Activated CD4-positive, CD25-positive, alpha-beta regulatory T cell treated with anti-CD3 and anti-CD28 coated beads, Interleukin-2, amount 50 U/mL, for 72 hours (primary cell): ENCODE results near the gene TFF2.

Source experiments
- DNase-seq: peaks from one replicate; pipeline ENCODE4 v3.0.0; 2021

Gene TFF2

DNA sequence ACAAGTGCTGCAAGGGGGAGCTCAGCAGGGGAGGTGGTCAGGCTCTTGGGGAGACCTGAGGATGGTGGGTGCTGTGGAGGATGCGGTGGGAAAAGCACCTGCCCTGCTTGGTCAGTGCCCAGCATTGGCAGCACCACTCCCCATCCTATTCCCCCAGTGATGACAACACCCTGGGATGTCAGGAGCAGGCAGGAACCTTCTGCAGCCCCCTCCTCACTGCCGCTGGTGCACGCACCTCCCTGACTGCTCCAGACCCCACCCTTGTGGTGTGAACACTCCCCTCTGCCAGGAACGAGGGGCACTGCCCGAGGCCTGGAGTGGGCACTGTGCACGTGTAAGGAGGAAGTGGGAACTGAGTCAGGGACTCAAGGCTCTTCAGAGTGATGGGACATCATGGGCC is 32.5 kb upstream of the TFF2 start:
- DNase-seq = no peak

DNA sequence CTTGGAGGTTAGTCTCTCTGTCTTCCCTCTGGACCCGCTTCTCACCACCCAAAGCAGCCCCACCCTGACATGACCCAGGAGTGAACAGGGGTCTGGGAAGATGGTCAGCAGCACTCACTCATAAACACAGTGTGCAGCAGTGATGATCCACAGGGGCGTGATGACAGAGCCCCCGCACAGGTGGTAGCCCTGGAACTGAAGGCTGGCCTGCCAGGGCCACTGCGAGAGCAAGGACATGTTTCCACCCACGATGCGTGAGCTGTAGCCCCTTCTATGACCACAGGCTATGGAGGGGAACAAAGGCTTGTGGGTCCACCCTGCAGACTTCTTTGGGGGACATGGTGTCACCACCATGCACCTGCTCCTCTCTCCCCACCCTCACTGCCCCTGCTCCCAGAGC is 32.1 kb upstream of the TFF2 start:
- DNase-seq = no peak

DNA sequence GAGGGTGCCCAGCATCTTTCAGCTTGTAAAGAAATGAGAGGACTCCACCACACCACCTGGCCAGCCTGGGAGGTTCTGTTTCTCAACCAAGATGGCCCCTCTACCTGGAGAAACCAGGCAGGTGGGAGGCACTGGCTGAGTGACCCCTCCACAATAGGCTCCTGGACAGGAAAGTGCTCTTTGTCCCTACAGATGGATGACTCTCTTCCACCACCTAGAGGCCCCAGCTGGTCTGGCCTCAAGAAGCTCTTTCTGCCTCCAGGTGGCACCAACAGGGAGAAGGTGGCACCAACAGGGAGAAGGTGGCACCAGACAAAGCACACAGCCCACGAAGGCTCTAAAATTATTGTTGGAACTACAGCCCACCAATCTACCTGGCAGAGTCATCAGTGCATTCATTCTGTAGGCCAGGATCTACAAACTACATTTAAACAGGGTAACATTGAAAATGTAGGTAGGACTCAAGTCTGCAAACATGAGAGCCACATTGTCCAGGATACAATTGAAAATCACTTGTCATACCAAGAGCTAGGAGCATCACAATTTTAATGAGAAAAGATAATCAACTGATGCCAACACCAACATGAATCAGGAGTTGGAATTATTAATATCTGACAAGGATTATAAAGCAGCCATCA is 30.7 kb upstream of the TFF2 start:
- no peak for DNase-seq

DNA sequence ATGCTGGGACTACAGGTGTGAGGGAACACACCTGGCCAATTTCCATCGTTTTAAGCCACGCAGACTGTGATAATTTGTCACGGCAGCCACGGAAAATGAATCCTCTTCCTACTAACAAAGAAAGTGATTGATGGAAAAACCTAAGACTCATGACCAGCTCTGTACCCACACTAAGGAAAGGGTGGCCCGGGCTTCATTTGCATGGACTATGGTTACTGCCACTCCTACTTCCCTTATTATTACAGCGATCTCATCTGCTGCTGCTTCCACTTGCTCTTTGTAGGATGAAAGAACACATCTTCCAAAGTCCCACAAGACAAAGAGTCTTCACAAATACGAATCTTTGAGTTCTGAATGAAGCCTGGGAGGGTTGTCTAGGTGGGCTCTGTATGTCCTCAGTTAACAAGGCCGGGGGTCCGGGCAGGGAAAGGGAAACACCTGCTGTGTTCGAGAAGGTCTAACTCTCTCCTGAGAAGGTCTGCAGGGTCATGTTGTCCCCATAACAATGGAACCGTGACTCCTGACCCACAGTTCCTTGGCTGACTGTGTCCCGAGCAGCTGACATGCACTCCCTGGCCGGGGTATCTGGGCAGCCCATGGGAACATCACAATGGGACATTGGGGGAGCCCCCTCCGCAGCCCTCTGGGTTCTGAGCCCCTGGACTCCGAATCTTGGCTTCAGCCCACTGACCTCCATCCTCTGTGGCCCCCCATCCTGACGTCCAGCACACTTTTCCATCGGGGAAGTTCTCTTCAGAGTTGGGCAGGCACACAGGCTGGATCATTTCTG is 28.8 kb upstream of the TFF2 start:
- DNase-seq = no peak

DNA sequence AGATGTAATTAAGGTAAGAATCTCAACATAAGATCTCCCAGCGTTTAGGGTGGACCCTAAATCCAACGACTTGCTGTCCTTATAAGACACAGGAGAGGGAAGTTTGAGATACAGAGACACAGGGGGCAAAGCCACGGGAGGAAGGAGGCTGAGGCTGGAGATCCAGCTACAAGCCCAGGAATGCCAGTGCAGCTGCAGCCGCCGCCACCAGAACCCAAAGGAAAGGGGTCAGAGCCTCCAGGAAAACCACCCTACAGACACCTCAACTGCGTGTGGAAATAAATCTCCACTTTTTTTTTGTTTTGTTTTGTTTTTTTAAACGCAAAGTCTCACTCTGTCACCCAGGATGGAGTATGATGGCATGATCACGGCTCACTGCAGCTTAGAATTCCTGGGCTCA is 27.6 kb upstream of the TFF2 start:
- DNase-seq = no peak

DNA sequence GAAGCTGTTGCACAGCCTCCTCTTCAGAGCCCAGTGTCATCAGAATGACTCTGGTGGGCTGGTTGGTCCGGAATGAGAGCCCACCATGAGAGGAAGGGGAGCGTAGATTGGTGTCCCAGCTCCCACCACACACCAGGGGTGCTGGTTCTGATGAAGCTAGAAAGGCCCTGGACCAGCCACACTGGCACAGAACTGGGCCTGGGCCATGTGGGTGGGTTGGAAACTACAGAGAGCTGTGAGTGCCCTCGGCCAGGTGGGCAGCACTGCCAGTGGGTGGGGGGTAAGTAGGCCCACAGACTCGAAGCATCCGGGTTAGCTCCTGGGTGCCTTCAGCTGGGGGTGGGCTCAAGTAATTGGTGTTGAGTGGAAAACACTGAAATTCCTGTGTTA is 27.2 kb upstream of the TFF2 start:
- DNase-seq = no peak

DNA sequence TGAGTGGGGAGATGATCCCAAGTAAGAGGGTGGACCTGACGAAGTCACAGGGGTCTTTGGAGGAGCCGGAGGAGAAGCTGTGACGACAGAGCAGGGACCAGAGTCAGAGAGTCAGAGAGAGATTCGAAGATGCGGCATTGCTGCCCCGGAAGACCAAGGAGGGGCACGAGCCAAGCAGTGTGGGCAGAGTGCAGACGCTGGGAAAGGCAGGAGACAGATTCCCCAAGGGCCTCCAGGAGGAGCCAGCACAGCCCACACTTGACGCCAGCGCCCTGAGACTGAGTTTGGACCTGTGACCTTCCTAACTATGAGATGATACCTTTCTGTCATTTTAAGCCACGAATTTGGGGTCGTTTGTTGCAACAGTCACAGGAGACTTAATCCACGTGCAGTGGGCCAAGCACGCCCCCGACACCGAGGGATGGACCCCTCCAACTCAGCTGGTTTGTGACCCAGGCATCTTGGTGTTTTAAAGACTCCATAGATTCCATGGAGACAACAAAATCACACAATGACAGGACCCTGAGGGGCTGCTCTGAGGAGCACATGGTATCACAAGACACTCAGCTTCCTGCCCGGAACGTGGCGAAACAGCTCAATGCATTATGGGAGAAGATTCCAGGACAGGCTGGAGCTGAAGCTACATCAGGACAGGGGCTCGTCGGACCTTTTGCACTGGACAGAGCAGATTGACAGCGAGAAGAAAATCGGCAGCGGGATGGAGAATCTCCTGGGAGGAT is 26.6 kb upstream of the TFF2 start:
- DNase-seq = no peak

DNA sequence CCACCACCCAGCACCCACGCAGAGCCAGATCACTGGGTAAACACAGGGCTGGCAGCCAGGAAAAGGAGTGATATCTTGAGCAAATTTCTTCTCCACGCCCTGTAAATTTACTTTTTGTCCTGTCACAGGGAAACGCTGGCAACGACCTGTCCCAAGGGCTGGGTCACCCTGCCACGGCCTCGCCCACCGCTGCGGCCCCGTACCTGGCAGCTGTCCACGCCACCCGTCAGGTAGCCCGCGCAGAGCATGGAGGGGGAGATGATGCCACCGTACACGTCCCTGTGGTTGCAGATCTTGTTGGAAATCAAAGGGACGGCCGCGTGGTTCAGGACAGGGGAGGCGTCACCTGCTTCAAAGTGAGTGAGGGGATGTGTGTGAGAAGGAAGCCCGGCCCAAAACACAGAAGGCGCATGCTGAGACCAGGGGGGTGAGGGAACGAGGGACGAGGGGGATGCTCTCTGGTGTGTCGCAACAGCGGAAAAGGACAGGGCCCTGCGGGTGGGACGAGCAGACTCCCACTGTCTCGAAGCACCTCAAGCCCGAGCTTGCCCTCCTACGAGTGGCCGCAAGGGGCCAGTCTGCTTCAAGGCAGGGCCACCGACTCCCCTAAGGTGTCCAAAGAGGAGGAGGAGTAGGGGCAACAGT is 25.7 kb upstream of the TFF2 start:
- no peak for DNase-seq

DNA sequence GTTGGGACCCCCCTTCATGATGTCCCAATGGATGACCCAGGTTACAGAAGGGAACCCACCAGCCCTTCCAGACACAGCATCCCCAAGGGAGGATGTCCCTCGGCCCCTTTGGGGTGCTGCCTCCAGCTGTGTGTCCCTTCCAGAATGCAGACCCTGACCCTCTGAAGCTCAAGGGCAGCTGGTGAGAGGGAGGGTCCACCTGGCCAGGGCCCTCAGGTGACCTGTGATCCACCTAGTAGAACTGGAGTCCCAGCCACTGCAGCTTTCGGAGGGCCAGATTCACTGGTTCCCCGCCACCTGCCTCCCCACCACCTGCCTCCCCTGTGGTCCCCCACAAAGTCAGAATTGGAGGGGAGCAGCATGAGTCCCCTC is 25.2 kb upstream of the TFF2 start:
- DNase-seq = no peak

DNA sequence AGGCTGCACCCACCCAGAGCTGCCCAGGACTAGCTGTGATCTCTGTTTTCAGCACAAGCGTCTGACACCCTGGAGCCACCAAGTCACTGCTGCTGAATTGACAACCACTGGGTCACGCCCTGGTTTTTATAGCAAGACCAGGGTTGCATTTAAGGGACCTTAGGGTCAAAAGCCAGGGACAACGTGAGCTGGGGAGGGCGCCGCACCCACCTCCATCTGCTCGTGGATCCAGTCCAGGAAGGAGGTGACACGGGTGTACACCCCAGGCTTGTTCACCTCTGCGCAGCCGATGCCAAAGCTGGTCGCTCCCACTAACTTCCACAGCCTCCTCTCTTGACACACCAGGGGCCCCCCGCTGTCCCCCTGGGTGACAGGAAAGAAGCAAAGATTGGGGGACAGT is 24.7 kb upstream of the TFF2 start:
- no peak for DNase-seq

DNA sequence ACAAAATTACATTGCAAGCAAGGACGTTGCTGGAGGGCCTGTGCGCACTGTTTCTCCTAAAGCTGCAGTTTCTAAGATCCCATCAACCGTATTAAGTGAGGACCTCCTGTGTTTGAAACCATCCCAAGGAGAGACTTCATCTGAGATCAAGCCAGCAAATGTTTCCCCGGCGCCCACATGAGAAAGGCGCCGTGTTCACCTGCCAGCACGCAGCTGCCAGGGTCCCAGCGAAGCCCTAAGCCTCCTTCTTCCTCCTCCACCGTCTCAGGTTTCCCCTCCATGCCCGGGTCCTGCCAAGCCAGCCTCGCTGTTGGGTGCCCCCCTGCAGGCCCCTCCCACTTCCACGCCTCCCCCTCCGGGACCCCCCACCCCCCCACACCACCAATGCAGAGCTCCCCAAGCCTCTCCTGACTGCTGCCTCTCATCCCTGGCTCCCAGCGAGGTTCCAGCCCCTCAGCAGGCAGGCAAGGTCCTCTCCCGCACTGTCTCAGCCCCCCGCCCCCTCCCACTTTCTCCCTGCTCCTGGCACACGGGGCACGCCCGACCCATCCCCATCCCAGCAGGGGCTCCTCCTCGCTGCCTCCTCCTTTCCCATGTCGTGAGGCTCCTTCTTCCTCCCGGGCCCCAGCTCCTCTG is 24.2 kb upstream of the TFF2 start:
- DNase-seq = no peak

DNA sequence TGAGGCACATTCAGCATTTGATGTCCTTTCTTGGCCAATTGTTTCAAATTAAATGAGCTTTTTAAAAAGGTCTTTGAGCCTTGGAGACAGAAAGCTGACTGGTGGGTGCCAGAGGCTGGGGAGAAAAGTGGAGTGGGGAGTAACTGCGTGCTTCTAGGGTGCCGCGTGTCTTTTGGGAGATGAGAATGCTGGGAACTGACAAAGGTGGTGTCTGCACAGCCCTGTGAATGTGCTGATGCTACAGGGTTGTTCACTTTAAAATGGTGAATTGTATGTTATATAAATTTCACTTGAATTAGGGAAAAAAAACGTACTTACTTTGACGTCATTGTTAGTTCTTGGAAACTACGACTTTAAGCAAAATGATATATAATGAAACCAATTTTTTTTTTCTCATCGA is 23.7 kb upstream of the TFF2 start:
- no peak for DNase-seq

DNA sequence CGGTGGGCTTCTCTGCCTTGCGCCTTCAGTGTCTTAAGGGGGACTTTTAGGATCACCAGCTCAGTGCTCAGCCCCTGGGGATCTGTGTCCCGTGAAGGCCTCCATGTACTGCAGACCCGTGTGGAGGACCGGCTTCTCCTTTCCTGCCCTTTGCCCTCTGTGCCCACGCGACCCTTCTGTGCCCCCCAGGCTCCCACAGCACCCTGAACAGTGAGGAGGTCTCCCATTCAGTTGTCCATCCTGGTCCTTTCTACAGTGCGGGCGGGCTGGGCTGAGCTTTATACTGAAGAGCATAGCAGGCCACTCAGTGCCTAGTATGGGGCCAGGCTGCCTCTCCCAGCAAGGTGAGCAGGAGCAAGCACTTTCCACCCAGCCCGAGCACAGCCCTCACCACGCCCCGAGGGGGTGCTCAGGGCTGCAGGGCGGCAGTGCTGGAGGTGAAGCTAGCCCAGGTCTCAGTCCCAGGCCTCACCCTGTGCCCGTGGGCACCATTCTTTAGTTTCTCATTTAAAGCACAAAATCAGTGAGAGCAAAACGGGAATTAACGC is 23.2 kb upstream of the TFF2 start:
- DNase-seq = no peak

DNA sequence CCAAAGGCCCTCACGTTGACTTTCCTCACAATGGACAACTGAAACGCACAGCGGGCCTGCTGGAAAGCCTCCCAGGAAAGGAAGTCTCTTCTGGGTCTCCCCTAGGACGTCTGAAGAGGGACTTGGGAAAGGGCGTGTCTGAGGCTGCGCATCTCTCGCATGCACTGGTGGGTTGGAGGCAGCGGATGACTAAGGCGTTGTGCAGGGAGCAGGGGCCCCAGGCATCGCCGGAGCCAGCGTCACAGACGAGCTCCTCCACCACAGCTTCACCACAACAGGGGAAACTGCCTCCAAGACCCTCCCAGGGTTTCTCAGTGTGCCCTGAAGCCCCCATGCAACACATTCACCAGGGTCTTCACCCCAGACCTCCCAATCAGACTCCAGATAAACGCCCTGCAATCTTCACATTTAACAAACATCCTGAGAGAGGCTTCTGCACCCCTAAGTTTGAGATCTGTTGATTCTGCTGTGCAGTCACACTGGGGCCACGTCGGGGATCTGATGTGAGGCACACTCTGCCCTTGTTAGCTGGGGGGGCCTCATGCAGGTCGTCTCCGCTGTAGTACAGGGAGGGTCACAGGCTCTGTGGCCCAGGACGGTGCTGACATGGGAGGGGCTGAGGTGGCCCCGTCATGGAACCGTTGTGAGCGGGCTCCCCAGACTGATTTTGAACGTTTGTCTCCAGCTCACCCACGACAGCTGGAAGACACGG is 22.6 kb upstream of the TFF2 start:
- DNase-seq = no peak

DNA sequence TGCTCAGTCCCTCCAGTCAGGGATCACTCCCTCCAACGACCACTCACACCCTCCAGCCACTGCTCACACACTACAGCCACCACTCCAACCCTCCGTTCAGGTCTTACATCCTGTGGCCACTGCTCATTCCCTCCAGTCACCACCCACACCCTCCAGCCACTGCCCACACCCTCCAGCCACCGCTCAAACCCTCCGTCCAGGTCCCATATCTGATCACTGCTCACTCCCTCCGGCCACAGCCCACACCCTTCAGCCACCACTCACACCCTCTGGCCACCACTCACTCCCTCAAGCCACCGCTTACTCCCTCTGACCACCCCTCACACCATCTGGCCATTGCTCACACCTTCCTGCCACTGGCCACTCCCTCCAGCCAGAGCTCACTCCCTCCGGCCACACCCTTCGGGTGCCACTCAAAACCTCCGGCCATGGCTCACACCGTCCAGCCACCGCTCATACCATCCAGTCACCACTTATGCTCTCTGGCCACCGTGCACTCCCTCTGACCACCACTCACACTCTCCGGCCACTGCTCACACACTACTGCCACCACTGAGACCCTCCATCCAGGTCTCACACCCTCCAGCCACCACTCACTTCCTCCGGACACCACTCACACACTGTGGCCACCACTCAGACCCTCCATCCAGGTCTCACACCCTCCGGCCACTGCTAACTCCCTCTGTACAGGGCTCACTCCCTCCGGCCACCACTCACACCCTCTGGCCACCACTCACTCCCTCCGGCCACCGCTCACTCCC is 20.3 kb upstream of the TFF2 start:
- DNase-seq = no peak

DNA sequence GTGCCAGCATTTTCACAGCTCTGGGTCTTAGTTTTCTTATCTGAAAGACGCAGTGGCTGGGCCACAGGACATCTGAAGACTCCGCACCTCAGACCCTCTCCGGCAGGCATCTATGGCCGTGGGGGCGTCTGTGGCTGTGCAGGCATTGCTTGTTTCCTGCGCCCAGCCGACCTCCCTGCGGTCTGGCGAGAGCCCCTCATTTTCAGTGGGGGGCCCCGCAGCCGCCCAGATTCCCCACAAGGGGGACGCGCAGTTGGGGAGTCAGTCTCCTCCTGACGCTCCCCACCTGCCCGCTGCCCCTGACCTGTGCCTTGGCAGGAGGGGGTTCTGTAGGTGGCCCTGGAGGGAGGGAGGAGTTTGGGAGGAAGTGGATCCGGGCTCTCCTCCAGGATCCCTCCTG is 19.0 kb upstream of the TFF2 start:
- no peak for DNase-seq

DNA sequence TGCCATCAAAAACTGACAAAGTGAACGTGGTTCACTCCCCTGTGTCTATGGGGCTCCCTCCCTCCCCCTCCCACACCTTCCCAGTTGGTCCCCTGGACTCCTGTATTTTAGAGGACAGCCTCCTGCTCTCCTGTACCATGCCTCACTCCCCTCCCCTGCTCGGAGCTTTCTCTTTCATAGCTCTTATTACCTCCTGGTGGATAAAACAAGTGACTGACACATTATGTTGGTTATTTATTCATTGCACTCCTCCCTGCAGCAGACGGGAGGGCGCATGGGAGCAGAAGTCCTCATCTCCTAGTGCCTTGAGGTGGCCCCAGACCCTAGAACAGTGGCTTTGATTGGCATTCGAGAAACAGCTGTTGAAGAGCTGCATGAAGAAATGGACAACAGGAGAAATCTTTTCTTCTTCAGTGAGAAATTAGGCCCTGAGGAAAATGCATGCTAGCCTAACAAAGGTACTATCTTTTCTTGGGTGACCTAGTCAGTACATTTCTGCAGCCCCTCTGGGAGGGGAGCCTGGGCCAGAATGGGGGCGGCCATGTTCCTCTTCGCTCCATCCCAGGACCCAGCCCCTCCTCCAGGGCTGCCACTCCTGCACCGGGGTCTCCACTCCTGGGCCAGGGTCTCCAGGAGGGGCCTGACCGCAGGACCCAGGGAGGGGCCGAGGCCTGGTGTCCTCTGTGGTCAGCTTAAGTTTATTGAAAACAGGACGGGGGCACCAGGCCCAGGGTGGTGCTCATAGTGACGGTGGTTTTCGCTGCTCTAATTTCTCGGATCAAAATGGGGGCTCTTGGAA is 16.8 kb upstream of the TFF2 start:
- DNase-seq = no peak

DNA sequence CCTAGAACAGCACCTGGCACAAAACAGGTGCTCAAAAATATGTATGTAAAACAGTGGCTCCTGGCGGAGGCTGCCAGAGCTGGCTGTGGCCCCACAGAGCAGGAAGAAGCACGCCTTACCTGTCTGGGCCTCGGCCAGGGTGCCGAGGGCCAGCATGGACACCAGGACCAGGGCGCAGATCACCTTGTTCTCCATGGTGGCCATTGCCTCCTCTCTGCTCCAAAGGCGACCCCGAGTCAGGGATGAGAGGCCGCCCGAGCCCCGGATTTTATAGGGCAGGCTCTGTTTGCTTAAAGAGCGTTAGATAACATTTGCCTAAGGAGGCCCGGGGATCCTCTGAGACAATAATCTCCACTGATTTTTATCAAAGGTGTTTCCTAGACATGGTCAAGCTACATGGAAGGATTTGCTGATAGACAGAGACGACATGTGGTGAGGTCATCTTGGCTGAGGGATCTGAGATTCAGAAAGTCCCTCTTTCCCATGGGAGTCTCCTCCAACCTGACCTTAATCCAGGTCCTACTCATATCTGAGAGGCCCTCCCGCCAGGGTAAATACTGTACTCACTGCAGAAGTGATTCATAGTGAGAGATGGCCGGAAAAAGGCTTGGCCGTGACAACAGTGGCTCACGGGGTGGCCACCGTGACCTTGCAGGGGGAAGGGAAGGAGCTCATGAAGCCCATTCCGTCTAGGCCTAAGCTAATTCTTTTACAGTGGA is 15.7 kb upstream of the TFF2 start, which contains the start of gene TFF1:
TFF1 (minus strand) TSS at position 244 of the 719 bp plus-strand sequence; CDS start at position 204, 40 bp downstream.
- no peak for DNase-seq

DNA sequence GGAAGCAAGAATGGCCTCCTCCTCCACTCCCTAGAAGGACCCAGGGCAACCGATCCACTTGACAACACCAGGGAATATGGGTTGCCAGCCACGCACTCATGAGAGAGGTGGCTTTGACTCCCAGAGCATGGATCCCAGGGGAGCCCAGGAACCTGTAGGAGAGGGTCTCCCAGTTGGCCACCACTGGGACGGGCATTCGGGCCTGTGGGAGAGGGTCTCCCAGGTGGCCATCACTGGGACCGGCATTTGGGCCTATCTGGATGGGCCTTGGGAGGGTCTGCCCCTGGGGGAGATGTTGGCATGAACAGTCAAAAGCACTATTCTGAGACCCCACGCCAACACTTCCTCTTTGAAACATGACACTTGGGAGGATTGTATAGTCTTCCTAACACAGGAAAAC is 15.0 kb upstream of the TFF2 start:
- no peak for DNase-seq
